IPS-18c (cell line): ENCODE measurements around the gene C1orf198.
"Not testable (repeated sequence)": the region's sequence is repeated elsewhere in the genome, so short reads cannot be mapped to it uniquely, and the experiment has no call there.

Experiments
- H3K4me3 ChIP-seq: 2 replicates; pipeline ENCODE4 v1.7.0; 2013; ENCODE audit warnings: low read depth, mild to moderate bottlenecking, low read length, moderate library complexity; ENCODE audit not compliant: insufficient read depth
- H3K9me3 ChIP-seq: one replicate; pipeline ENCODE4 v1.6.1; 2013; ENCODE audit warnings: mild to moderate bottlenecking, low read length, moderate library complexity; ENCODE audit not compliant: control insufficient read depth, insufficient read depth

Gene C1orf198

DNA sequence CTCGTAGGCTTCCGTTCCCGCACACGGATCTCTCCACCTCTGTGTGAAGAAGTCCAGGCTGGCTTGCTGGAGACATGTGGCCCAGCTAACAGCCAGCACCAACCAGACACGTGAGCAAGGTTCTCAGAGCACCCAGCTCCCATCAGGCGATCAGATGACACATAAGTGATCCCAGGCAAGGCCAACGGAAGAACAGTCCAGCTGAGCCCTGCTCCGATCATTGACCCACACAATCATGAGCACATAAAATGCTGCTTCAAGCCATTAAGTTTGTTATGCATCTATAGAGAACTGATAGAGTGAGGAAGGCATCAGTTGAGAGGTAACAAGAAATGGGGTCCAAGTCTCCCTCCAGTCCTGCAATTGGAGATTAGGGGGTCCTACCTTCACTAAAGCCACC lies 15.4 kb downstream of the C1orf198 start:
- Histone ChIP-seq H3K9me3 (no peaks in the 10 kb centered on the region), H3K4me3 (no peak overlapping the region)

DNA sequence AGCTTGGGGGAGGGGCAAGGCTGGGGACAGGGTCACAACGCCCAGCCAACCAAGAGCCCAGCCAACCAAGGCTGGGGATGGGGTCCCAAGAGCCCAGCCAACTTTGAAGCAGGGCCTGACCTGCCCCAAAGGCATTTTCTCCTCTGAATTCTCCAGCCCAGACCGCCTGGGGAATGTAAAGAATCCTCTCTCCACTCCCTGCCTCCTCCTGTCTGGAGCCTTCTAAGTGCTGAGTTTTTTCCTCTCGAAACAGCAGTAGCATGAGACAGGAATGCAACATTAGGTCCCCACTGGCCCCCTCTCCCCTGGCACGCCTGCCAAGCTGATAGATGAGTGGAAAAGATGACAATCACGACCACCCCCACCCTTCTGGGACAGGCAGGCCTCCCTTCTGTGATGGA lies 17.0 kb downstream of the C1orf198 start:
- H3K9me3 ChIP-seq = no peaks in the 10 kb centered on the region
- no peak overlapping the region for H3K4me3 ChIP-seq

DNA sequence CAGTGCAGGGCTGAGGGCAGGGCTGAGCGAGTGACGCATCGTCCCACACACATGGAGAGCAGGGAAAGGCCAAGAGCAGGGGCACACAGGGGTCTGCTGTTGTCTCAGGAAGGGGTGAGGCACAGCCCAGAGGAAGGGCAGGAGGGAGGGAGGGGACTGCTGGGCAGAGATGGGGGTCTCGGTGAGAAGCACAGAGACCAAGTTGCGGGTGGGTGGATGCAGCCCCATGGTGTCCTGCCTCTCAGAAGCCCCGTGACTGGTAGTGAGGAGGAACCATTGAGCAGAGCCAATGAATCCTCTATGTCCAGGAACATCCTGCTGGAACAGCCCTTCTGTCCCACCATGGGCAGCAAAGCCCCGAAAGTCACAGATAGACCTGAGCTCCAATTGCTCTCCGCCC lies 17.8 kb downstream of the C1orf198 start:
- H3K9me3 ChIP-seq = no peaks in the 10 kb centered on the region
- no peak overlapping the region for H3K4me3 ChIP-seq

GRCh38 chr1:230849451-230850224 lies 18.7 kb downstream of the C1orf198 start:
- Histone ChIP-seq H3K4me3 (no peak overlapping the region), H3K9me3 (no peaks in the 10 kb centered on the region)

DNA sequence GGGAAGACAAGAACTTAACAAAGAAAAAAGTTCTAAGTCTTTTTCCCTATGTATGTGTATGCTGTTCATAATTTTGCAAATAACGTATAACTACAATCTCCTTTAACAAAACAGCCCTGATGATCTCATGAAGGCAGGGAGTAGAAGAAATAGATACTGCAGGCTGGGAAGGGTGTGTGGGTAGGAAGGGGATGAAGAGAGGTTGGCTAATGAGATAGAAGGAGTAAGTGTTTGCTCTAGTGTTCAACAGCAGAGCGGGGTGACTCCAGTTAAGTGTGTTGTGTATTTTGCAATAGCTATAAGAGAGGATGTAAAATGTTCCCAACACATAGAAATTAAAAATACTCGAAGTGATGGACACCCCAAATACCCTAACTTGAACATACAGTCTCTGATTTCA lies 20.1 kb downstream of the C1orf198 start:
- Histone ChIP-seq H3K9me3 (no peaks in the 10 kb centered on the region), H3K4me3 (no peak overlapping the region)

- not testable (repeated sequence) for H3K4me3 ChIP-seq, H3K9me3 ChIP-seq
Observed at GRCh38 chr1:230845184-230845583, 23.1 kb downstream of the C1orf198 start.

DNA sequence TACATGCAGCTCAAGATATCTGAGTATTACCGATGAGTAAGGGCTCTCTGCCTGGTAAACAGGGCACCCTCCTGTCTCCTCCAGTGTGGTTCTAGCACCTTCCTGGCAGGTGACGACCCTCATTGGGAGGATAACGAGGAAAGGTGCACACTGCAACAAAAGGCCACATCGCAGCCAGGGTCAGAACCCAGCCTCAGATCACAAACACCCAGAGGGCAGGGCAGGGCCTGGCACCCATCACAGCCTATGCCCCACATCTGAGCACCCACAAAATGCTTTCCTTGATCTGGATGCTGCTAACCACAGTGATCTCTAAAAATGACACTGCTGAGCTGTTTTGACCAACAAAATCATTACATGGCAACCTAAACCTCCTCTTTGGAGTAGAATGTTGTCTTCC lies 23.8 kb downstream of the C1orf198 start:
- H3K4me3 ChIP-seq = no peak overlapping the region
- no peaks in the 10 kb centered on the region for H3K9me3 ChIP-seq

DNA sequence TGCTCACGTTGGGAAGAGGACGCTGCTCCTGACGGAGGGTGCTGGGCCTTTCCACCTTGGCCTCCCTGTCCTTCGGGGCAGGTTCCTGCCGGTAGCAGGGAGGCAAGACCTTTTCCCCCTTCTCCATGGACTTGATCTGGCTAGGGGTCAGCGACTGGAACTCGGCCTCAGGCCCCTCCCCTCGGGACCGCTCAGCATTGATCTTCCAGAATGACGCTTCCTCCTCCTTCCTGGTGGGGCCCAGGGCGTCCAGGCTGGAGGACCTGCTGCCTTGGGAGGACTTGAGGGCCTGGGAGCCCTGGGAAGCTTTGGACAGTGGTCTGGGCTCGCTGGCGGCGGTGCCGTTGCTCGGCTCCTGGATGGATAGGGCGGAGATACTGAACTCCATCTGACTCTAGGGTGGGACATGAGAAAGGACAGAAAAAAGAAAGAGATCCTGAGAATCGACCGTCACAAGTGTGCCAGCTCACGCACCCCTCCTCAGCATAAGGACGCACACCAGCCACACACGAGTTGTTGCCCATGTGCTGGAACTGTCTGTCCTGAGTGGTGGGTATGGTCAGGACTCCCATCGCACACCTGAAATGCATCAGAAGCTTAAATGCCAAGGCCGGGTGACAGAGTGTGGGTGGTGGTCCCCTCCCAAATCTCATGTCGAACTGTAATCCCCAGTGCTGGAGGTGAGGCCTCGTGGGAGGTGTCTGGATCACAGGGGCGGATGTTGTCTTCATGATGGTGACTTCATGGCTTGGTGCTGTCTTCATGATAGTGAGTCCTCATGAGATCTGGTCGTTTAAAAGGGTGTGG lies 24.6 kb downstream of the C1orf198 start:
- no peak overlapping the region for H3K4me3 ChIP-seq
- no peaks in the 10 kb centered on the region for H3K9me3 ChIP-seq

GRCh38 chr1:230842801-230843200 lies 25.5 kb downstream of the C1orf198 start:
- Histone ChIP-seq H3K9me3 (no peaks in the 10 kb centered on the region), H3K4me3 (no peak overlapping the region)

GRCh38 chr1:230839173-230839572 lies 29.1 kb downstream of the C1orf198 start:
- H3K4me3 ChIP-seq = no peak overlapping the region
- H3K9me3 ChIP-seq = no peaks in the 10 kb centered on the region

DNA sequence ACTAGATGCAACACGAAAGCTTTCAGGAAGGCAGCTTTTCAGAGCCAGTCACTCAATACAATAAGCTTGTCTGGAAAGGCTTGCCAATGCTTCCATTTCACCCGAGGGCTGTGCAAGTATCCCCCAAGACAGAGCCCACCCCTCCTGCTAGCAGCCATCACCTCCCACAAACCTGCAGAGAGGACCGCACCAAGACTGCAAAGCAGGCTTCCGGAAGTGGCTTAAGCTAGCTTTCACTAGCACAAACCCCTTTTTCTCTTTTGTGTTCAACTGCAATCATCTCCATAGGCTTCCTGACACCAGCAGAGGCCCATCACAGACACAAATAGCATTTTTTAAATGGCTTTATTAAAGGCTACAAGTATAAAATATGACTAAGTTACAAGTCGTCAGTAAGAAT lies 31.5 kb downstream of the C1orf198 start:
- Histone ChIP-seq H3K4me3 (no peak overlapping the region), H3K9me3 (no peaks in the 10 kb centered on the region)

DNA sequence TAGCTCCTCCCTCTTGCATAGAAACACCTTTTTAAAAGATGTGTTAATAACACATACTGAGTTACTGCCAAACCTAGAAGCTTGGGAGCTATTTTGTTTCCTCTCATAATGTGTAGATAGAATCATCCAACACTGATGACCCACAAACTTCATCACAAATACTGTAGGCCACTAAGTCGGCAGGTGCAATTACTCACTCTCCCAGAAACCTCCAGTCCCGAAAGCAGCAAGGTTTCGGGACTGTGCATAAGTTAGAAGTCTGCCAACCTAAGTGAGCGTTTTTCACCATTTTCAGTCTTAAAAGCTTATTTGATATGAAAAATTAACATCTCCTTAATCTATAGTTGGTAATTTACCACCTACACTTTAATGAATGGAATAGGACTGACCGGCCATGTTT lies 32.0 kb downstream of the C1orf198 start:
- H3K4me3 ChIP-seq = no peak overlapping the region
- no peaks in the 10 kb centered on the region for H3K9me3 ChIP-seq

GRCh38 chr1:230834292-230834691 lies 34.0 kb downstream of the C1orf198 start:
- Histone ChIP-seq H3K4me3 (no peak overlapping the region), H3K9me3 (no peaks in the 10 kb centered on the region)

DNA sequence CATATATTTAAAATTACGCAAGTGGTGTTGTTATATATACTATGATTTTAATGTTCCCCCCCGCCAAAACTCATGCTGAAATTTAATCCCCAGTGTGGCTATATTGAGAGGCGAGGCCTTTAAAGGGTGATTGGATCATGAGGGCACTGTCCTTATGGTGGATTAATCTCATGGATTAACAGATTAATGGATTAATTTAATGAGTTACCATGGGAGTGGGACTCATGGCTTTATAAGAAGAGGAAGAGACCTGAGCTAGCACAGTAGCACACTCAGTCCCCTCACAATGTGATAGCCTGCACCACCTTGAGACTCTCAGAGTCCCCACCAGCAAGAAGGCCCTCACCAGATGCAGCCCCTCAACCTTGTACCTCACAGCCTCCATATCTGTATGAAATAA lies 34.8 kb downstream of the C1orf198 start:
- no peak overlapping the region for H3K4me3 ChIP-seq
- no peaks in the 10 kb centered on the region for H3K9me3 ChIP-seq

- H3K4me3 ChIP-seq = no peak overlapping the region
- no peaks in the 10 kb centered on the region for H3K9me3 ChIP-seq
Observed at GRCh38 chr1:230832476-230832875, 35.8 kb downstream of the C1orf198 start.

GRCh38 chr1:230831771-230832170 lies 36.5 kb downstream of the C1orf198 start:
- Histone ChIP-seq H3K9me3 (no peaks in the 10 kb centered on the region), H3K4me3 (no peak overlapping the region)

- no peak overlapping the region for H3K4me3 ChIP-seq
- H3K9me3 ChIP-seq = no peaks in the 10 kb centered on the region
Observed at GRCh38 chr1:230828421-230828820, 39.9 kb downstream of the C1orf198 start.

DNA sequence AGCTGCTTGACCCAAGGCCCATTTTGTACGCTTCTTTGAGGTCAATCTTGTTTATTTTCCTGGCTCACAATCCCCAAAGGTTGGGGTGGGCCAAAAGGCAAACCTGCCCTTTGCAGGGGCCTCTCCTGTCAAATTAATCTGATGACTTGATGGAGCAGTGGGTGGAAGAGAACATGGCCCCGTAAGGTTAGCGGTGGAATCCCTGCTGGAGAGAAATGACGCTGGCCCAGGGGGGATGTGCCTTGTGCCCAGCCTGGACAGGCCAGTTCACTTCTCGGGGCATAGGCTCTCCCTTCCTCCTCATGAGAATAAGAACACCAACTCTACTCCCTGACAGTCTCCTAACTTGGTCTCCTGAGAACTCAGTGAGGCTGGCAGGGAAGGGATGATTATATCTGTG lies 40.5 kb downstream of the C1orf198 start:
- H3K4me3 ChIP-seq = no peak overlapping the region
- no peaks in the 10 kb centered on the region for H3K9me3 ChIP-seq
